ACHN (cell line): ENCODE data around the gene GIMAP6.
"Not testable (repeated sequence)": the region's sequence is repeated elsewhere in the genome, so short reads cannot be mapped to it uniquely, and the experiment has no call there.

ENCODE experiments used
- DNase-seq: peaks from one replicate; pipeline ENCODE4 v3.0.0-alpha.2; 2015
- in situ Hi-C: cut with HindIII; loops from 2 replicates; pipeline ENCODE4 v1.10.0; 2017; ENCODE audit warnings: low sequenced_read_pairs, low pct_ligation_motif_present, low pct_unique_long_range_greater_than_20kb

GIMAP6 gene

DNA sequence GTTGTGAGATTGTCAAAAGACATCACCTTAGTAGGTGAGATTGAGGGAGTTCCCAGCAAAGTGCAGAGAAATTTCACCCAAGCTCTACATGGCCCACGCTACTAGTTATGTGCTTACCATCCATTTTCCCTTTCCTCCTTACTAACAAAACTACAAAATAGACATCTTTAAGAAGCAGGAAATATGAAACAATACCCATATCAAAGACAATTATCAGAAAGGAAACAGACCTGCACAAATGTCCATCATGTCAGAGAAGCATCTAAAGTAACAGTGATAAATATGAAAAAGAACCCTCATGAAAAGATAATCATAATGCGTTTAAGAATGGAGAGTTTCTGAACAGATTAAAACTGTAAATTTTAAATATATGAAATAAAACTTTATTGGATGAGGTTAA lies 36.8 kb downstream of the GIMAP6 start:
- DNase-seq, result no peak
- in situ Hi-C loops, result no loop called here

GRCh38 chr7:150594805-150595204 lies 37.4 kb downstream of the GIMAP6 start:
- in situ Hi-C loops, result no loop called here
- no peak for DNase-seq

GRCh38 chr7:150587551-150587950 lies 44.6 kb downstream of the GIMAP6 start:
- in situ Hi-C loops, result no loop called here
- no peak for DNase-seq

DNA sequence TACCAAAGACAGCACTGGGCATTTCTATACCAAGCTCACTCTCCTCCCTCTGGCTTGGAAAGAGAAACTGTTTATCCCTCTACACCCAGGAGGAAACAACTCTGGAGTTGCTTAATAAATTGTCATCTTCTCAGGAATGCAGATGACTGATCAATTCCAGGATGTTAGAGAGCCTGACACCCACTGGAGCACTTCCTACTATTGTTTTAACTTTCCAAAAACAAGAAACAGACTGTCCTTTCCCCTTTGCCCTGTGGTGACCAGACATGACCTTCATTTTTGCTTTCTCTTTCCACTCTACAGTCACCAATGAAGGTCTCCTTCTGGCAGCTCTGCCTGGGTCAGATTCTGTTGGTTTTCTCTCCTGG lies 45.4 kb downstream of the GIMAP6 start:
- DNase-seq, result no peak
- in situ Hi-C loops, result no loop called here

GRCh38 chr7:150586068-150586784 lies 46.0 kb downstream of the GIMAP6 start:
- DNase-seq, result no peak
- in situ Hi-C loops, result no loop called here

GRCh38 chr7:150585199-150585598 lies 47.0 kb downstream of the GIMAP6 start:
- no peak for DNase-seq
- in situ Hi-C loops, result no loop called here

DNA sequence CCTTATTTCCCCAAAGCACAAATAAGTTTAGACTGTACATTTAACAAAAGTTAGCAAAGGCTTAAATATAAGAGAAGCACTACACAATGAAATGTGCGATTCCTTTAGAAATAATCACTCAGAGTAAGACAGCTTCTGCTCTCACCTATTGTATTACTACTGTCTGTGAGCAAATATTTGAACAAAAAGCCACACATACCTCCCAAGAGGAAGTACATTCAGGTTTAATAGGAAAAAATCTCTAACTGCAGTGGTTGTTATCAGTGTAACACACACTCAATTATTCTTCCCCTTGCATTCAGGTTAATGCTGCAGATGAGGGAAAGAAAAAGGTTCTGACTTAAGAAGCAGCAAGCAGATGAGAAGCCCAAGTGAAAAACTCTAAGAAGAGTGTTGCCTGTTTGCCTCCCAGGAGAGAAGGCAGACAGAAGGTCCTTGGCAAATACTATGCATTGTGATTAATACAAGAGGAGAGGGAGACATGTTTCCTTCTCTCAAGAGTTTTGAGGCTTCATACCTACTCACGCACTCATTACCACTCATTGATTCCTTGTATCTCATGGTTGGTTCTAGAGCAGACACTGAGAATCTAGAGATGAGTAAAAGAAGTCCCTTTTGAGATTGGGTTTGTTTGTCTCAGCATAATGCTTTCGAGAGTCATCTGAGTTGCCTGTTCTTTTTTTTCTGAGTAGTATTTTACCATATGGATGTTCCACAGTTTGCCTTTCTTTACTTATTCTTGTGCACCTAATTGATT lies 51.4 kb downstream of the GIMAP6 start:
- in situ Hi-C loops, result no loop called here
- DNase-seq, result no peak

DNA sequence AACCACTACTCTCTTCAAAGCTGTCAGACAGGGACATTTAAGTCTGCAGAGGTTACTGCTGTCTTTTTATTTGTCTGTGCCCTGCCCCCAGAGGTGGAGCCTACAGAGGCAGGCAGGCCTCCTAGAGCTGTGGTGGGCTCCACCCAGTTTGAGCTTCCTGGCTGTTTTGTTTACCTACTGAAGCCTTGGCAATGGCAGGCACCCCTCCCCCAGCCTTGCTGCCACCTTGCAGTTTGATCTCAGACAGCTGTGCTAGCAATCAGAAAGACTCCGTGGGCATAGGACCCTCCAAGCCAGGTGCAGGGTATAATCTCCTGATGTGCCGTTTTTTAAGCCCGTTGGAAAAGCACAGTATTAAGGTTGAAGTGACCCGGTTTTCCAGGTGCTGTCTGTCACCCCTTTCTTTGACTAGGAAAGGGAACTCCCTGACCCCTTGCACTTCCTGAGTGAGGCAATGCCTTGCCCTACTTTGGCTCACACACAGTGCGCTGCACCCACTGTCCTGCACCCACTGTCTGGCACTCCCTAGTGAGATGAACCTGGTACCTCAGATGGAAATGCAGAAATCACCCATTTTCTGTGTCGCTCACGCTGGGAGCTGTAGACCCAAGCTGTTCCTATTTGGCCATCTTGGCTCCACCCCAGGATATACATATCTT lies 52.1 kb downstream of the GIMAP6 start:
- in situ Hi-C loops, DNase-seq: not testable (repeated sequence)
